AG04450 (cell line): ENCODE measurements around the gene ADAD1. TPM values are rescaled to one million over a fixed set of nuclear protein-coding genes. Genes with fewer than 3 reads are reported as not detected.

Experiments used
- CTCF ChIA-PET: fragments of 300-600, 350-600 bp; formaldehyde crosslinking; extraction: SDS; loops from one replicate; lab custom pipeline; 2022; ENCODE audit warnings: antibody characterized with exemption, inconsistent platforms; lab: Charles Lee
- POLR2A ChIA-PET: fragments of 350-600 bp; formaldehyde crosslinking; extraction: SDS; loops from one replicate; lab custom pipeline; 2021; ENCODE audit warnings: antibody characterized with exemption, inconsistent platforms; lab: Yijun Ruan, JAX
- DNase-seq: peaks from one replicate; pipeline ENCODE4 v3.0.0-alpha.2; 2011; ENCODE audit warnings: low read depth, low spot score
- H3K27ac ChIP-seq: one replicate; pipeline ENCODE4 v1.5.1; 2012; ENCODE audit warnings: low read depth, low read length, control low read depth
- H3K27me3 ChIP-seq: one replicate; pipeline ENCODE4 v1.6.0; 2012; ENCODE audit warnings: low read length; ENCODE audit not compliant: control insufficient read depth, insufficient read depth
- H3K4me3 ChIP-seq: 2 replicates; pipeline ENCODE4 v1.5.1; 2011; ENCODE audit warnings: mild to moderate bottlenecking, low read depth, low read length, control low read depth
- H3K9me3 ChIP-seq: 2 replicates; pipeline ENCODE4 v1.5.1; 2012; ENCODE audit warnings: low read length; ENCODE audit not compliant: control insufficient read depth, insufficient read depth
- CTCF ChIP-seq: IDR thresholded peaks from 2 replicates; pipeline ENCODE4 v1.5.1; 2011; ENCODE audit warnings: low read depth, low read length, control low read depth, inconsistent platforms
- polyA plus RNA-seq: library from polyadenylated mRNA; depleted of rRNA; stranded (reverse); fragments of >200 nt; gene quantifications from 2 replicates; pipeline ENCODE4 v1.2.3, GENCODE V29; 2011

Gene ADAD1
- polyA plus RNA-seq, 1 experiment = not detected

GRCh38 chr4:122377352-122377751 is 1.5 kb upstream of the ADAD1 start:
- DNase-seq = no peak

GRCh38 chr4:122379239-122379638 is 428 bp downstream of the ADAD1 start:
- Histone ChIP-seq H3K4me3 (no peak overlapping the region), H3K27me3 (no peaks in the 10 kb centered on the region), H3K27ac (no peak overlapping the region), H3K9me3 (peaks cover 5% of the 10 kb centered on the region; the same call in 1 of the 2 replicates)
- DNase-seq = no peak
- TF ChIP-seq CTCF = no peak
- POLR2A ChIA-PET = no interaction called here
- CTCF ChIA-PET = no interaction called here

More at GRCh38 chr4:122377352-122377751, 1.5 kb upstream of the ADAD1 start:
- TF ChIP-seq CTCF = no peak
- Histone ChIP-seq H3K4me3 (no peak overlapping the region), H3K27me3 (no peaks in the 10 kb centered on the region), H3K27ac (no peak overlapping the region), H3K9me3 (peaks cover 5% of the 10 kb centered on the region; the same call in 1 of the 2 replicates)
- ChIA-PET POLR2A (no interaction called here), CTCF (no interaction called here)

GRCh38 chr4:122383341-122383740 is 4.5 kb downstream of the ADAD1 start:
- ChIA-PET POLR2A (no interaction called here), CTCF (no interaction called here)
- H3K27ac ChIP-seq = no peak overlapping the region

GRCh38 chr4:122384245-122384644 is 5.4 kb downstream of the ADAD1 start:
- Histone ChIP-seq H3K27ac (no peak overlapping the region), H3K9me3 (peaks cover 3% of the 10 kb centered on the region; the same call in 1 of the 2 replicates), H3K27me3 (no peaks in the 10 kb centered on the region), H3K4me3 (no peak overlapping the region)
- TF ChIP-seq CTCF = no peak
- ChIA-PET CTCF (no interaction called here), POLR2A (no interaction called here)
- no peak for DNase-seq

More at GRCh38 chr4:122383341-122383740, 4.5 kb downstream of the ADAD1 start:
- Histone ChIP-seq H3K4me3 (no peak overlapping the region), H3K9me3 (peaks cover 5% of the 10 kb centered on the region; the same call in 1 of the 2 replicates), H3K27me3 (no peaks in the 10 kb centered on the region)
- DNase-seq = no peak
- TF ChIP-seq CTCF = no peak

GRCh38 chr4:122393276-122393675 is 14.5 kb downstream of the ADAD1 start:
- TF ChIP-seq CTCF = no peak
- ChIA-PET POLR2A (no interaction called here), CTCF (no interaction called here)
- Histone ChIP-seq H3K27ac (no peak overlapping the region), H3K4me3 (no peak overlapping the region), H3K9me3 (no peaks in the 10 kb centered on the region), H3K27me3 (peaks cover 2% of the 10 kb centered on the region)
- DNase-seq = no peak
